Fibroblast of the aortic adventitia (primary cell): ENCODE data around the gene MACROD1. TPM values are rescaled to one million over a fixed set of nuclear protein-coding genes. Genes with fewer than 3 reads are reported as not detected.

Experiments used
- DNase-seq: peaks from one replicate; pipeline ENCODE4 v3.0.0-alpha.2; 2010; ENCODE audit warnings: low read depth
- H3K4me3 ChIP-seq: 2 replicates; pipeline ENCODE4 v1.5.1; 2011; ENCODE audit warnings: low read depth, mild to moderate bottlenecking, control low read depth, low read length, moderate library complexity
- CTCF ChIP-seq: IDR thresholded peaks from 2 replicates; pipeline ENCODE4 v1.5.1; 2011; ENCODE audit warnings: mild to moderate bottlenecking, low read length, control low read depth, inconsistent platforms; ENCODE audit not compliant: insufficient read depth
- total RNA-seq: library from RNA; depleted of rRNA; stranded (reverse); fragments of >200 nt; gene quantifications from 2 replicates; pipeline ENCODE4 v1.2.3, GENCODE V29; 2012; ENCODE audit warnings: low replicate concordance

Gene MACROD1
- total RNA-seq, 1 donor, result 14.5 TPM

GRCh38 chr11:64081745-64082442 lies 84.0 kb downstream of the MACROD1 start:
- no peak for DNase-seq
- no peak for TF ChIP-seq CTCF
- no peak overlapping the region for H3K4me3 ChIP-seq

GRCh38 chr11:64080390-64080789 lies 85.5 kb downstream of the MACROD1 start:
- no peak for TF ChIP-seq CTCF
- no peak for DNase-seq
- H3K4me3 ChIP-seq, result no peak overlapping the region

- TF ChIP-seq CTCF, result no peak
- no peak for DNase-seq
Measured at GRCh38 chr11:64078905-64079304, 87.0 kb downstream of the MACROD1 start.

GRCh38 chr11:64078284-64078683 lies 87.6 kb downstream of the MACROD1 start:
- TF ChIP-seq CTCF, result no peak
- DNase-seq, result no peak
- no peak overlapping the region for H3K4me3 ChIP-seq

More at GRCh38 chr11:64078905-64079304, 87.0 kb downstream of the MACROD1 start:
- H3K4me3 ChIP-seq, result no peak overlapping the region

GRCh38 chr11:64077607-64078006 lies 88.3 kb downstream of the MACROD1 start:
- no peak for TF ChIP-seq CTCF
- DNase-seq, result no peak

GRCh38 chr11:64076758-64077157 lies 89.2 kb downstream of the MACROD1 start:
- no peak for DNase-seq
- H3K4me3 ChIP-seq, result no peak overlapping the region
- no peak for TF ChIP-seq CTCF

More at GRCh38 chr11:64077607-64078006, 88.3 kb downstream of the MACROD1 start:
- H3K4me3 ChIP-seq, result no peak overlapping the region

GRCh38 chr11:64074239-64074638 lies 91.7 kb downstream of the MACROD1 start:
- peak; percentile 7 for DNase-seq
- H3K4me3 ChIP-seq, result no peak overlapping the region
- no peak for TF ChIP-seq CTCF
